H9 (cell line): ENCODE data around the gene SLC7A4. TPM values are rescaled to one million over a fixed set of nuclear protein-coding genes. Genes with fewer than 3 reads are reported as not detected.

Source experiments
- DNase-seq: peaks from one replicate; pipeline ENCODE4 v3.0.0-alpha.2; 2017
- H2AFZ ChIP-seq: one replicate; pipeline ENCODE4 v1.6.1; 2013; ENCODE audit warnings: mild to moderate bottlenecking, low read length, control low read depth, moderate library complexity
- H2AK5ac ChIP-seq: 2 replicates; pipeline ENCODE4 v1.6.1; 2013; ENCODE audit warnings: low read length, control low read depth, mixed read lengths; ENCODE audit not compliant: insufficient read length
- H2BK120ac ChIP-seq: one replicate; pipeline ENCODE4 v1.6.1; 2013; ENCODE audit warnings: low read depth, mild to moderate bottlenecking, low read length, control low read depth, inconsistent platforms; ENCODE audit not compliant: poor library complexity, severe bottlenecking
- H2BK12ac ChIP-seq: 2 replicates; pipeline ENCODE4 v1.6.1; 2013; ENCODE audit warnings: low read length, control low read depth, mixed read lengths, low read depth; ENCODE audit not compliant: insufficient read length
- H2BK15ac ChIP-seq: 2 replicates; pipeline ENCODE4 v1.6.1; 2013; ENCODE audit warnings: low read depth, low read length, control low read depth
- H2BK20ac ChIP-seq: one replicate; pipeline ENCODE4 v1.6.1; 2013; ENCODE audit warnings: low read depth, mild to moderate bottlenecking, low read length, control low read depth, inconsistent platforms; ENCODE audit not compliant: poor library complexity, severe bottlenecking
- H2BK5ac ChIP-seq: 2 replicates; pipeline ENCODE4 v1.6.1; 2013; ENCODE audit warnings: low read length, control low read depth, mixed read lengths; ENCODE audit not compliant: insufficient read length
- H3K14ac ChIP-seq: 2 replicates; pipeline ENCODE4 v1.6.1; 2013; ENCODE audit warnings: low read length, control low read depth; ENCODE audit not compliant: insufficient read depth
- H3K18ac ChIP-seq: 2 replicates; pipeline ENCODE4 v1.6.1; 2013; ENCODE audit warnings: low read depth, mild to moderate bottlenecking, mixed read lengths, low read length, control low read depth; ENCODE audit not compliant: insufficient read length
- H3K23ac ChIP-seq: 2 replicates; pipeline ENCODE4 v1.6.1; 2013; ENCODE audit warnings: low read length, control low read depth, mixed read lengths, low read depth; ENCODE audit not compliant: insufficient read length
- H3K23me2 ChIP-seq: 2 replicates; pipeline ENCODE4 v1.6.1; 2013; ENCODE audit warnings: low read depth, mild to moderate bottlenecking, mixed read lengths, low read length, control low read depth; ENCODE audit not compliant: insufficient read length, poor library complexity, severe bottlenecking
- H3K27ac ChIP-seq: 2 replicates; pipeline ENCODE4 v1.5.1; 2013; ENCODE audit warnings: low read length, control low read depth, mixed read lengths, low read depth; ENCODE audit not compliant: insufficient read length
- H3K27me3 ChIP-seq: 2 replicates; pipeline ENCODE4 v1.6.1; 2013; ENCODE audit warnings: low read length, control low read depth, inconsistent platforms; ENCODE audit not compliant: insufficient read depth
- H3K4ac ChIP-seq: 2 replicates; pipeline ENCODE4 v1.6.1; 2013; ENCODE audit warnings: low read depth, mild to moderate bottlenecking, control low read depth, inconsistent platforms, low read length, moderate library complexity
- H3K4me1 ChIP-seq: 2 replicates; pipeline ENCODE4 v1.6.1; 2013; ENCODE audit warnings: low read length, control low read depth, inconsistent platforms; ENCODE audit not compliant: insufficient read depth
- H3K4me2 ChIP-seq: 2 replicates; pipeline ENCODE4 v1.6.1; 2013; ENCODE audit warnings: low read length, control low read depth, mixed read lengths; ENCODE audit not compliant: insufficient read length, insufficient read depth
- H3K56ac ChIP-seq: 2 replicates; pipeline ENCODE4 v1.6.1; 2013; ENCODE audit warnings: low read depth, mild to moderate bottlenecking, mixed read lengths, low read length, control low read depth; ENCODE audit not compliant: insufficient read length
- H3K79me1 ChIP-seq: 2 replicates; pipeline ENCODE4 v1.6.1; 2013; ENCODE audit warnings: low read depth, mild to moderate bottlenecking, moderate library complexity, low read length, control low read depth, inconsistent platforms; ENCODE audit not compliant: insufficient read depth, poor library complexity, severe bottlenecking
- H3K79me2 ChIP-seq: 2 replicates; pipeline ENCODE4 v1.6.1; 2013; ENCODE audit warnings: low read length, control low read depth, inconsistent platforms; ENCODE audit not compliant: insufficient read depth
- H3K9ac ChIP-seq: 2 replicates; pipeline ENCODE4 v1.6.1; 2013; ENCODE audit warnings: low read length, control low read depth, mixed read lengths; ENCODE audit not compliant: insufficient read length; ENCODE audit errors: extremely low read depth
- H3K9me3 ChIP-seq: one replicate; pipeline ENCODE4 v1.6.1; 2013; ENCODE audit warnings: low read depth, low read length, inconsistent platforms; ENCODE audit not compliant: control insufficient read depth
- H3T11ph ChIP-seq: one replicate; pipeline ENCODE4 v1.6.1; 2013; ENCODE audit warnings: mild to moderate bottlenecking, low read length, control low read depth, inconsistent platforms
- H4K20me1 ChIP-seq: one replicate; pipeline ENCODE4 v1.6.1; 2013; ENCODE audit not compliant: control insufficient read depth, insufficient read length, insufficient read depth
- H4K5ac ChIP-seq: 2 replicates; pipeline ENCODE4 v1.6.1; 2013; ENCODE audit warnings: low read depth, mild to moderate bottlenecking, mixed read lengths, low read length, control low read depth; ENCODE audit not compliant: insufficient read length
- H4K8ac ChIP-seq: replicated peaks from 2 replicates; pipeline ENCODE4 v1.6.1; 2013; ENCODE audit warnings: low read length, control low read depth, mixed read lengths, low read depth; ENCODE audit not compliant: insufficient read length
- H4K91ac ChIP-seq: 2 replicates; pipeline ENCODE4 v1.6.1; 2013; ENCODE audit warnings: low read depth, mild to moderate bottlenecking, moderate library complexity, mixed read lengths, low read length, control low read depth; ENCODE audit not compliant: insufficient read length
- H3K27ac Mint-ChIP-seq, 3 experiments: 2 replicates in 2 of 3; 3 replicates in 1 of 3; pipeline ENCODE4 v1.8.0; 2020 to 2021; ENCODE audit warnings: mixed read lengths in 3 of 3, mild to moderate bottlenecking in 1 of 3, moderate library complexity in 1 of 3
- H3K27me3 Mint-ChIP-seq: 2 replicates; pipeline ENCODE4 v1.8.0; 2021; ENCODE audit warnings: low read depth, mild to moderate bottlenecking, moderate library complexity, mixed read lengths
- H3K36me3 Mint-ChIP-seq, 3 experiments: 2 replicates in 2 of 3; 3 replicates in 1 of 3; pipeline ENCODE4 v1.8.0; 2020 to 2021; ENCODE audit warnings: low read depth in 3 of 3, mixed read lengths in 3 of 3; ENCODE audit not compliant: insufficient read depth in 1 of 3
- H3K4me1 Mint-ChIP-seq, 2 experiments: 2 replicates each; pipeline ENCODE4 v1.8.0; 2020; ENCODE audit warnings: mixed read lengths in 2 of 2
- H3K4me3 Mint-ChIP-seq, 2 experiments: 2 replicates in 1 of 2; 3 replicates in 1 of 2; pipeline ENCODE4 v1.8.0; 2020 to 2021; ENCODE audit warnings: mild to moderate bottlenecking in 2 of 2, mixed read lengths in 2 of 2, moderate library complexity in 1 of 2
- H3K9me3 Mint-ChIP-seq, 2 experiments: 2 replicates in 1 of 2; 3 replicates in 1 of 2; pipeline ENCODE4 v1.8.0; 2020; ENCODE audit warnings: mild to moderate bottlenecking in 2 of 2, mixed read lengths in 2 of 2, moderate library complexity in 1 of 2
- CTCF ChIP-seq: fragments of 200-600 bp; sonication (generic); conservative IDR thresholded peaks from 3 replicates; pipeline ENCODE4 v1.8.0; 2021; ENCODE audit warnings: antibody characterized with exemption, mild to moderate bottlenecking
- WGBS: extraction: QIAGEN DNeasy Blood & Tissue Kit; methylation state at CpG from one replicate; pipeline ENCODE4 v1.1.7; 2013; ENCODE audit warnings: missing lambda C conversion rate, low lambda C conversion rate, mixed read lengths; ENCODE audit not compliant: insufficient read length; ENCODE audit errors: extremely low coverage; 5-methylcytosine and 5-hydroxymethylcytosine counted together
- total RNA-seq: library from RNA; stranded (reverse); gene quantifications from 2 replicates; pipeline ENCODE4 v1.2.1, GENCODE V29; 2021

Gene SLC7A4
- total RNA-seq, 1 experiment from 2014 or later = 0.09 TPM

GRCh38 chr22:20993304-20994127 lies 38.8 kb downstream of the SLC7A4 start:
- DNase-seq = no peak

More at GRCh38 chr22:20993304-20994127, 38.8 kb downstream of the SLC7A4 start:
- Histone ChIP-seq H3K27ac (no peak overlapping the region), H2AFZ (no peak overlapping the region), H3K18ac (no peak overlapping the region), H2AK5ac (no peak overlapping the region), H3K4ac (no peak overlapping the region), H3K4me2 (no peak overlapping the region), H2BK12ac (no peak overlapping the region), H2BK15ac (no peak overlapping the region), H4K5ac (no peak overlapping the region), H4K20me1 (no peaks in the 10 kb centered on the region), H2BK120ac (no peak overlapping the region), H4K91ac (no peak overlapping the region), H3K27me3 (no peaks in the 10 kb centered on the region), H2BK20ac (no peak overlapping the region), H2BK5ac (no peak overlapping the region), H3K79me1 (no peaks in the 10 kb centered on the region), H4K8ac (no peak overlapping the region), H3T11ph (no peak overlapping the region), H3K9me3 (no peaks in the 10 kb centered on the region), H3K9ac (no peak overlapping the region), H3K4me1 (no peaks in the 10 kb centered on the region), H3K79me2 (no peaks in the 10 kb centered on the region), H3K56ac (no peak overlapping the region), H3K23me2 (no peaks in the 10 kb centered on the region), H3K14ac (no peak overlapping the region; the same call in 1 of the 2 replicates), H3K23ac (no peak overlapping the region)
- H3K9me3 Mint-ChIP-seq = no peaks in the 10 kb centered on the region
- WGBS = no CpG with 5 or more reads among the region's 29 CpGs
- TF ChIP-seq CTCF = no peak
- no peak overlapping the region for H3K4me3 Mint-ChIP-seq
- 0 out of 4 replicates have a peak, but pooled peaks cover 0 to 2% of the 10 kb centered on the region in 2 experiments for H3K4me1 Mint-ChIP-seq
- no peaks in the 10 kb centered on the region for H3K27me3 Mint-ChIP-seq
- H3K27ac Mint-ChIP-seq = no peak overlapping the region
- peaks cover 2 to 23% (median 8%) of the 10 kb centered on the region in 3 experiments; a peak in 6 of 7 replicates for H3K36me3 Mint-ChIP-seq
